Body of pancreas (tissue), 4 donors: ENCODE data around the gene SRSF4. TPM values are rescaled to one million over a fixed set of nuclear protein-coding genes. Genes with fewer than 3 reads are reported as not detected.

Source experiments
- ATAC-seq: fragments of 150-250 bp; one replicate; pipeline ENCODE4 v1.9.1; 2016
- DNase-seq, 4 donors: peaks; one replicate each; pipeline ENCODE4 v3.0.0-alpha.2; 2019
- H3K27ac ChIP-seq, 4 donors: fragments of 200-600 bp; sonication (generic); 1 replicate in 3 of 4; 2 replicates in 1 of 4; pipeline versions ENCODE4 v1.5.1 to v1.6.1; 2016 to 2019; ENCODE audit warnings: mild to moderate bottlenecking in 1 of 4, mixed read lengths in 1 of 4, moderate library complexity in 1 of 4
- H3K27me3 ChIP-seq, 2 donors: fragments of 200-600 bp; sonication (generic); one replicate each; pipeline ENCODE4 v1.6.0; 2016; ENCODE audit warnings: mild to moderate bottlenecking in 1 of 2
- H3K36me3 ChIP-seq, 2 donors: fragments of 200-600 bp; sonication (generic); replicated peaks in 1 of 2; 2 replicates each; pipeline ENCODE4 v1.5.1; 2016; ENCODE audit warnings: low read depth in 2 of 2; ENCODE audit not compliant: insufficient read depth in 1 of 2
- H3K4me1 ChIP-seq: fragments of 200-600 bp; sonication (generic); one replicate; pipeline ENCODE4 v1.6.0; 2016
- H3K4me3 ChIP-seq, 2 donors: fragments of 200-600 bp; sonication (generic); 1 replicate in 1 of 2; 2 replicates in 1 of 2; pipeline ENCODE4 v1.5.1; 2016 to 2019
- H3K9me3 ChIP-seq, 3 donors: fragments of 200-600 bp; sonication (generic); 1 replicate in 2 of 3; 2 replicates in 1 of 3; pipeline ENCODE4 v1.5.1; 2016
- POLR2A ChIP-seq, 3 donors: fragments of 450-650 bp; IDR thresholded peaks; one replicate each; pipeline ENCODE4 v1.6.1; 2016; ENCODE audit warnings: antibody characterized with exemption in 3 of 3, mild to moderate bottlenecking in 2 of 3
- WGBS, 2 donors: methylation state at CpG; one replicate each; pipeline ENCODE4 v1.1.5; 2017; 5-methylcytosine and 5-hydroxymethylcytosine counted together
- intact Hi-C: fragments of 100-400 bp; cut with DNase I; formaldehyde crosslinking; loops from one replicate; pipeline ENCODE4 v1.15.1; 2023
- total RNA-seq, 2 donors: library from RNA; depleted of rRNA; stranded (reverse); fragments of >200 nt; gene quantifications; one replicate each; pipeline ENCODE4 v1.1.0, GENCODE V29; 2016
- TF ChIP-seq, protein P1 (sequence below), 7 experiments: fragments of 450-650 bp in 4 of 7; fragments of 200-600 bp in 3 of 7; sonication (generic) in 3 of 7; IDR thresholded peaks; one replicate each; pipeline ENCODE4 v1.5.1; 2016 to 2019; ENCODE audit warnings: antibody characterized with exemption in 7 of 7

SRSF4 gene
- total RNA-seq, 2 donors from 2014 or later: 50.3 to 58.3 TPM

DNA sequence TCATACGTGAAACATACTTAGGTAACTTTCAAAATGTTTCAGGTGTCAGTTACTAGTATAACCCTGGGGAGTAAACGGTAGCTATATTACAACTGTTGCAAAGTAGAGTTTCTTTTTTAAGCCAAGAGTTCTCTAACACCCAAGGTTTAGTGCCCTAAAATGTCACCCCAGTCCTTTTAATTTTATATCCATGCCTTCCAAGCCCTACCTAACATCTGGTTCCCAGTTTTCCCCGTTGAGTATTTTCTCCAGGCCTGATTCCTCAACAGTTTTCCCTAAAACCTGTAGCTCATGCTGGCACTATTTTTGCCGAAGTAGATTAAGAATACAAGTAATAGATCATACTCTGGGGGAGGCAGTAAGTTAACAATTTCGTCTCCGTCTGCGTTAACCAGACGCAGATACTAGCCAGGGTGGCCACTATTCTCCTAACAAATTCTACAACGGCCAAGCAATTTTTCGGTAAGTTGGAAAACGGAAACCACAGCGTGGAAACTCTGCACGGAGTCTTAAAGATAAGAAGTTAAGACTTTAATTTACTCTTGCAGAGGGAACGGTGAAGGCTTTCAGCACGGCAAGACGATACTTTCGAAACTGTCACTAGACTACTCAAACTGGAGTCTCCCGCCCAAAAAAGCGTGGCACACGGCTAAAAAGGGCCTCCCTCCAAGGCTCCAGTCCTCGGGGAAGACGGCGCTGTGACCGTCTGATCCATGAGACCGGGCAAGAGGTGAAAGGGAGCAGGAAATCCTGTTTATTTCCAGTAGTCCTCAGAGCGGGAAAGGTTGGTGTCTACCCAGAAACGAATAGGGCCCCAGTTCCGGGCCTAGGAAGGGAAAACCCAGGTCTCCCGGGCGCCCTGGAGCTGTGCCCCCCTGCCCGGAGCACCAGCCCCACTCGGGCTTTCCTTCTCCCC lies 945 bp downstream of the SRSF4 start:
- intact Hi-C loops: no loop called here
- peak overlapping the region; percentile 70 to 83 for H3K4me3 ChIP-seq
- DNase-seq (no peak), ATAC-seq (peak; percentile 7)
- H3K27ac ChIP-seq: peak overlapping the region; percentile 88 to 99 (median 98)
- H3K27me3 ChIP-seq: no peaks in the 10 kb centered on the region
- H3K36me3 ChIP-seq: no peaks in the 10 kb centered on the region
- 0 to 1% methylated on average over 26 to 32 of the region's 32 CpGs for WGBS, 2 donors
- peaks cover 51% of the 10 kb centered on the region for H3K4me1 ChIP-seq
- TF ChIP-seq POLR2A (IDR thresholded peaks at IDR 0.05): no peak
- TF ChIP-seq, protein P1, sequence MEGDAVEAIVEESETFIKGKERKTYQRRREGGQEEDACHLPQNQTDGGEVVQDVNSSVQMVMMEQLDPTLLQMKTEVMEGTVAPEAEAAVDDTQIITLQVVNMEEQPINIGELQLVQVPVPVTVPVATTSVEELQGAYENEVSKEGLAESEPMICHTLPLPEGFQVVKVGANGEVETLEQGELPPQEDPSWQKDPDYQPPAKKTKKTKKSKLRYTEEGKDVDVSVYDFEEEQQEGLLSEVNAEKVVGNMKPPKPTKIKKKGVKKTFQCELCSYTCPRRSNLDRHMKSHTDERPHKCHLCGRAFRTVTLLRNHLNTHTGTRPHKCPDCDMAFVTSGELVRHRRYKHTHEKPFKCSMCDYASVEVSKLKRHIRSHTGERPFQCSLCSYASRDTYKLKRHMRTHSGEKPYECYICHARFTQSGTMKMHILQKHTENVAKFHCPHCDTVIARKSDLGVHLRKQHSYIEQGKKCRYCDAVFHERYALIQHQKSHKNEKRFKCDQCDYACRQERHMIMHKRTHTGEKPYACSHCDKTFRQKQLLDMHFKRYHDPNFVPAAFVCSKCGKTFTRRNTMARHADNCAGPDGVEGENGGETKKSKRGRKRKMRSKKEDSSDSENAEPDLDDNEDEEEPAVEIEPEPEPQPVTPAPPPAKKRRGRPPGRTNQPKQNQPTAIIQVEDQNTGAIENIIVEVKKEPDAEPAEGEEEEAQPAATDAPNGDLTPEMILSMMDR (IDR thresholded peaks at IDR 0.05): no peak
- no peaks in the 10 kb centered on the region for H3K9me3 ChIP-seq

DNA sequence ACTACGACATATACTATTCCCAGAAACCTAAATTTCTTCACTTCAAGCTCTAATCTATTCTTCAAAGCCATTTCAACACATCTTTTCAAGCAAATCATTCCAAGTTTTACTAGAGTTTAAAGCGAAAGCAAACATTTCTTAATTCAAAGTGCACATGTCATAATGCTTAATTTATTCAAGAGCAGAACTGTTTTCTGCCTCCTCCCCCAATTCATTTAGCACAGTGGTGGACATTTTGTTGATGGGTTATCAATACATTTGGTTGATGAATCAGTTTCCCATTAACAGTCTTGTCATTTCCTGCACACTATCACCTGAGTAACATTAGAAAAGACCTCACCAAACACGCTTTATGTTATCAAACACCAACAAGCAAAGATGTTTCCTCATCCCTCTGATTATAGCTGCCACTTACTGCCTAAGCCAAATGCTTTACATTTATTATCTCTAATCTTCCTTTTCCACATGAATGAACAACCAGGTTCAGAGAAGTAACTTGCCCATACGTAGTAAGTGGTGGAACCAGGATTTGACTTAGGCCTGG lies 2.0 kb downstream of the SRSF4 start:
- TF ChIP-seq POLR2A (IDR thresholded peaks at IDR 0.05): no peak
- TF ChIP-seq, protein P1 (IDR thresholded peaks at IDR 0.05): no peak
- Histone ChIP-seq H3K27me3 (no peaks in the 10 kb centered on the region), H3K27ac (peak overlapping the region in 3 of 4 donors; percentile 98 to 99 (median 98)), H3K36me3 (no peaks in the 10 kb centered on the region), H3K4me3 (no peak overlapping the region), H3K9me3 (no peaks in the 10 kb centered on the region), H3K4me1 (peaks cover 51% of the 10 kb centered on the region)
- 14 to 23% methylated on average over 4 of the region's 4 CpGs for WGBS, 2 donors
- no peak for DNase-seq
- intact Hi-C loops: no loop called here
- ATAC-seq: no peak

DNA sequence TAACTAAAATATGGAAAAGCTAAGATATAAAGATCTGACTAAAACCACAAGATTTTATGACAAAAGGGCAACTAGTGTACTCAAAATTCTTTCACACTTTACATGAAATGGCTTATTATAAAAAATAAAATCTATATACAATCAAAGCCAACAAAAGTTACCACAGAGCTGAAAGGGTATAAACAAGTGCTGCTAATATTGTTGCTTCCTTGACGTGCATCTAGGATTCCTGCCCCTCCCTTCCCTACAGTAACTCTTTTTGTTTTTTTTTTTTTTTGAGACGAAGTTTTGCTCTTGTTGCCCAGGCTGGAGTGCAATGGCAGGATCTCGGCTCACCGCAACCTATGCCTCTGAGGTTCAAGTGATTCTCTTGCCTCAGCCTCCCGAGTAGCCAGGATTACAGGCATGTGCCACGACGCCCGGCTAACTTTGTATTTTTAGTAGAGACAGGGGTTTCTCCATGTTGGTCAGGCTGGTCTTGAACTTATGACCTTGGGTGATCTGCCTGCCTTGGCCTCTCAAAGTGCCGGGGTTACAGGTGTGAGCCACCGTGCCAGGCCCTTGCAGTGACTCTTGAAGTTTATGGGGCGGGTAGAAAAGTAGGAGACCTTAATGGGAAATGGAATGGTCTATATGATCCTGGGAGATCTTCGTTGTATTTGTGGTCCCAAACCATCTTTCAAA lies 4.5 kb downstream of the SRSF4 start:
- ATAC-seq: no peak
- Histone ChIP-seq H3K36me3 (no peaks in the 10 kb centered on the region), H3K4me3 (no peak overlapping the region), H3K27me3 (no peaks in the 10 kb centered on the region), H3K4me1 (peaks cover 50% of the 10 kb centered on the region), H3K9me3 (no peaks in the 10 kb centered on the region), H3K27ac (peak overlapping the region in 1 of 4 donors; percentile 29)
- TF ChIP-seq, protein P1 (IDR thresholded peaks at IDR 0.05): no peak
- TF ChIP-seq POLR2A (IDR thresholded peaks at IDR 0.05): no peak
- 71 to 73% methylated on average over 12 of the region's 12 CpGs for WGBS, 2 donors
- DNase-seq: no peak
- intact Hi-C loops: no loop called here

DNA sequence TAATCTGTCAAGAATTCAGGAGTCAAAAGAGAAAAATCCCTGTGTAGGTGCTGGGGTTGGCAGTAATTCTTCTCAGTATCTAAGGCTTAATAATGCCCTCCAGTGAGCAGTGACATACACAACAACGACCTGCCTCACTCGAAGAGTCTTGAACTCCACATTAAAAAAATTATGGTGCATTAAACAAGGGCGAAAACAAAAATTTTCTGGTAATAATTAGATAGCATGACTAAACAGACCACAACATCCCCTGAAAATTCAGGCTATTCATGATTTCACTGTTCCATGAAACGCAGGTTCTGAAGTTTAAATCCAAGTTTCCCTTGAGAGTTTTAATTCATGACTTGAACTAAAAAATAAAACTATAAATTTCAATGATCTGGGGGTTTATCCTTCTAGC lies 5.1 kb downstream of the SRSF4 start:
- intact Hi-C loops: no loop called here
- H3K27me3 ChIP-seq: no peaks in the 10 kb centered on the region
- H3K4me3 ChIP-seq: no peak overlapping the region
- no peak overlapping the region for H3K27ac ChIP-seq
- DNase-seq (no peak), ATAC-seq (no peak)
- TF ChIP-seq, protein P1 (IDR thresholded peaks at IDR 0.05): no peak
- TF ChIP-seq POLR2A (IDR thresholded peaks at IDR 0.05): no peak
- no peaks in the 10 kb centered on the region for H3K36me3 ChIP-seq
- no peaks in the 10 kb centered on the region for H3K9me3 ChIP-seq
- WGBS, 2 donors: 31 to 37% methylated on average over 4 of the region's 4 CpGs
- peaks cover 54% of the 10 kb centered on the region for H3K4me1 ChIP-seq
